ENCODE measurements around the gene HSPB1.
"Not testable (repeated sequence)": the region's sequence is repeated elsewhere in the genome, so short reads cannot be mapped to it uniquely, and the experiment has no call there.

HSPB1 gene

GRCh38 chr7:76302347-76303201 lies at the start of gene HSPB1:
TSS of gene HSPB1 (plus strand) at chr7:76302673. CDS start at chr7:76302713, 40 bp downstream.
- in situ Hi-C loops (cut with MboI; ENCODE audit: low sequenced_read_pairs), result no loop called here

GRCh38 chr7:76254781-76255180 lies 47.7 kb upstream of the HSPB1 start:
- in situ Hi-C loops (cut with MboI; ENCODE audit: low sequenced_read_pairs), result no loop called here

- in situ Hi-C loops (cut with MboI; ENCODE audit: low sequenced_read_pairs), result no loop called here
Observed at GRCh38 chr7:76257973-76258372, 44.5 kb upstream of the HSPB1 start.

GRCh38 chr7:76259124-76260093 lies 43.1 kb upstream of the HSPB1 start:
- in situ Hi-C loops (cut with MboI; ENCODE audit: low sequenced_read_pairs), result no loop called here

GRCh38 chr7:76260171-76260703 lies 42.2 kb upstream of the HSPB1 start:
- in situ Hi-C loops (cut with MboI; ENCODE audit: low sequenced_read_pairs), result no loop called here

- in situ Hi-C loops (cut with MboI; ENCODE audit: low sequenced_read_pairs), result no loop called here
Observed at GRCh38 chr7:76261329-76261728, 41.1 kb upstream of the HSPB1 start.

GRCh38 chr7:76261931-76262330 lies 40.5 kb upstream of the HSPB1 start:
- in situ Hi-C loops (cut with MboI; ENCODE audit: low sequenced_read_pairs), result no loop called here

- in situ Hi-C loops (cut with MboI; ENCODE audit: low sequenced_read_pairs), result no loop called here
Observed at GRCh38 chr7:76262683-76263402, 39.6 kb upstream of the HSPB1 start.

GRCh38 chr7:76265299-76265698 lies 37.2 kb upstream of the HSPB1 start:
- in situ Hi-C loops (cut with MboI; ENCODE audit: low sequenced_read_pairs), result no loop called here

GRCh38 chr7:76267107-76267893 lies 35.2 kb upstream of the HSPB1 start:
- in situ Hi-C loops (cut with MboI; ENCODE audit: low sequenced_read_pairs), result no loop called here

- in situ Hi-C loops (cut with MboI; ENCODE audit: low sequenced_read_pairs), result no loop called here
Observed at GRCh38 chr7:76267894-76268183, 34.6 kb upstream of the HSPB1 start.

- in situ Hi-C loops (cut with MboI; ENCODE audit: low sequenced_read_pairs), result no loop called here
Observed at GRCh38 chr7:76268376-76268775, 34.1 kb upstream of the HSPB1 start.

- in situ Hi-C loops (cut with MboI; ENCODE audit: low sequenced_read_pairs), result no loop called here
Observed at GRCh38 chr7:76269895-76270294, 32.6 kb upstream of the HSPB1 start.

GRCh38 chr7:76271384-76271783 lies 31.1 kb upstream of the HSPB1 start:
- in situ Hi-C loops (cut with MboI; ENCODE audit: low sequenced_read_pairs), result not testable (repeated sequence)

GRCh38 chr7:76272142-76272541 lies 30.3 kb upstream of the HSPB1 start:
- in situ Hi-C loops (cut with MboI; ENCODE audit: low sequenced_read_pairs), result no loop called here

GRCh38 chr7:76272851-76273497 lies 29.5 kb upstream of the HSPB1 start:
- in situ Hi-C loops (cut with MboI; ENCODE audit: low sequenced_read_pairs), result no loop called here

GRCh38 chr7:76273503-76273902 lies 29.0 kb upstream of the HSPB1 start:
- in situ Hi-C loops (cut with MboI; ENCODE audit: low sequenced_read_pairs), result no loop called here

GRCh38 chr7:76278540-76278939 lies 23.9 kb upstream of the HSPB1 start:
- in situ Hi-C loops (cut with MboI; ENCODE audit: low sequenced_read_pairs), result no loop called here

GRCh38 chr7:76280408-76280807 lies 22.1 kb upstream of the HSPB1 start:
- in situ Hi-C loops (cut with MboI; ENCODE audit: low sequenced_read_pairs), result no loop called here

All from HL-60/S4 treated with phorbol 12-myristate 13-acetate at 8.2 ng/mL for 4 days and 3 days (cell line).